HEK293 (cell line): ENCODE results near the gene ARL16.
A peak's percentile ranks its signal among the peaks of the same experiment; 100 is the strongest.

Experiments used
- GLI2 ChIP-seq: fragments of 450-650 bp; formaldehyde crosslinking; IDR thresholded peaks from 2 replicates; pipeline ENCODE4; 2017; ENCODE audit warnings: missing biosample characterization, missing genetic modification characterization, low read depth, borderline replicate concordance
- GLIS2 ChIP-seq: fragments of 450-650 bp; formaldehyde crosslinking; IDR thresholded peaks from 2 replicates; pipeline ENCODE4 v1.5.1; 2016; ENCODE audit warnings: missing biosample characterization, missing genetic modification characterization
- YY1 ChIP-seq: fragments of 450-650 bp; formaldehyde crosslinking; IDR thresholded peaks from 2 replicates; pipeline ENCODE4 v1.5.1; 2018; ENCODE audit warnings: missing biosample characterization, missing genetic modification characterization
- ZFP69B ChIP-seq: fragments of 450-650 bp; formaldehyde crosslinking; IDR thresholded peaks from 2 replicates; pipeline ENCODE4 v1.5.1; 2016; ENCODE audit warnings: missing biosample characterization, missing genetic modification characterization
- ZNF10 ChIP-seq: fragments of 450-650 bp; formaldehyde crosslinking; IDR thresholded peaks from 2 replicates; pipeline ENCODE4 v1.5.1; 2017; ENCODE audit warnings: missing biosample characterization, missing genetic modification characterization
- ZNF133 ChIP-seq: fragments of 450-650 bp; formaldehyde crosslinking; IDR thresholded peaks from 2 replicates; pipeline ENCODE4 v1.5.1; 2016; ENCODE audit warnings: missing biosample characterization, missing genetic modification characterization
- ZNF140 ChIP-seq: fragments of 450-650 bp; formaldehyde crosslinking; IDR thresholded peaks from 2 replicates; pipeline ENCODE4 v1.5.1; 2016; ENCODE audit warnings: missing biosample characterization, missing genetic modification characterization
- ZNF174 ChIP-seq: fragments of 450-650 bp; formaldehyde crosslinking; IDR thresholded peaks from 2 replicates; pipeline ENCODE4 v1.5.0; 2017; ENCODE audit warnings: missing biosample characterization, mild to moderate bottlenecking, missing genetic modification characterization
- ZNF221 ChIP-seq: fragments of 450-650 bp; formaldehyde crosslinking; IDR thresholded peaks from 2 replicates; pipeline ENCODE4 v1.5.1; 2017; ENCODE audit warnings: missing biosample characterization, missing genetic modification characterization, borderline replicate concordance
- ZNF324 ChIP-seq: fragments of 450-650 bp; formaldehyde crosslinking; IDR thresholded peaks from 2 replicates; pipeline ENCODE4 v1.5.1; 2016; ENCODE audit warnings: missing biosample characterization, missing genetic modification characterization
- ZNF350 ChIP-seq: fragments of 450-650 bp; formaldehyde crosslinking; IDR thresholded peaks from 2 replicates; pipeline ENCODE4 v1.5.0; 2017; ENCODE audit warnings: missing biosample characterization, mild to moderate bottlenecking, missing genetic modification characterization
- ZNF48 ChIP-seq: fragments of 450-650 bp; formaldehyde crosslinking; IDR thresholded peaks from 2 replicates; pipeline ENCODE4 v1.5.1; 2016; ENCODE audit warnings: missing biosample characterization, missing genetic modification characterization
- ZNF561 ChIP-seq: fragments of 450-650 bp; IDR thresholded peaks from 2 replicates; pipeline ENCODE4 v1.5.1; 2018; ENCODE audit warnings: missing biosample characterization, missing genetic modification characterization, borderline replicate concordance
- ZNF664 ChIP-seq: fragments of 450-650 bp; formaldehyde crosslinking; IDR thresholded peaks from 2 replicates; pipeline ENCODE4 v1.5.1; 2016; ENCODE audit warnings: missing biosample characterization, missing genetic modification characterization
- ZNF747 ChIP-seq: fragments of 450-650 bp; formaldehyde crosslinking; IDR thresholded peaks from 2 replicates; pipeline ENCODE4 v1.5.1; 2016; ENCODE audit warnings: missing biosample characterization, missing genetic modification characterization
- ZNF776 ChIP-seq: fragments of 450-650 bp; formaldehyde crosslinking; IDR thresholded peaks from 2 replicates; pipeline ENCODE4 v1.5.0; 2017; ENCODE audit warnings: missing biosample characterization, missing genetic modification characterization, borderline replicate concordance
- ZNF777 ChIP-seq: fragments of 450-650 bp; formaldehyde crosslinking; IDR thresholded peaks from 2 replicates; pipeline ENCODE4 v1.5.1; 2017; ENCODE audit warnings: missing biosample characterization, missing genetic modification characterization, borderline replicate concordance
- TF ChIP-seq, protein P1 (sequence below): fragments of 450-650 bp; formaldehyde crosslinking; IDR thresholded peaks from 2 replicates; pipeline ENCODE4 v1.5.1; 2016; ENCODE audit warnings: missing biosample characterization, missing genetic modification characterization
- TF ChIP-seq, protein P2 (sequence below): fragments of 450-650 bp; IDR thresholded peaks from 2 replicates; pipeline ENCODE4 v1.5.1; 2018; ENCODE audit warnings: missing biosample characterization, mild to moderate bottlenecking, missing genetic modification characterization
- TF ChIP-seq, protein P3 (sequence below): fragments of 450-650 bp; formaldehyde crosslinking; conservative IDR thresholded peaks from 2 replicates; pipeline ENCODE4 v1.5.1; 2016; ENCODE audit warnings: low read depth, missing biosample characterization, missing genetic modification characterization
- TF ChIP-seq, protein P4 (sequence below): fragments of 450-650 bp; formaldehyde crosslinking; IDR thresholded peaks from 2 replicates; pipeline ENCODE4 v1.5.1; 2017; ENCODE audit warnings: missing biosample characterization, missing genetic modification characterization
- TF ChIP-seq, protein P5 (sequence below): fragments of 450-650 bp; formaldehyde crosslinking; IDR thresholded peaks from 2 replicates; pipeline ENCODE4 v1.5.1; 2016; ENCODE audit warnings: missing biosample characterization, missing genetic modification characterization
- TF ChIP-seq, protein P6 (sequence below): fragments of 450-650 bp; formaldehyde crosslinking; IDR thresholded peaks from 2 replicates; pipeline ENCODE4 v1.5.1; 2017; ENCODE audit warnings: missing biosample characterization, missing genetic modification characterization
- TF ChIP-seq, protein P7 (sequence below): IDR thresholded peaks from 2 replicates; pipeline ENCODE4 v1.6.1; 2011; ENCODE audit warnings: mild to moderate bottlenecking, low read depth, low read length, borderline replicate concordance

Gene ARL16

DNA sequence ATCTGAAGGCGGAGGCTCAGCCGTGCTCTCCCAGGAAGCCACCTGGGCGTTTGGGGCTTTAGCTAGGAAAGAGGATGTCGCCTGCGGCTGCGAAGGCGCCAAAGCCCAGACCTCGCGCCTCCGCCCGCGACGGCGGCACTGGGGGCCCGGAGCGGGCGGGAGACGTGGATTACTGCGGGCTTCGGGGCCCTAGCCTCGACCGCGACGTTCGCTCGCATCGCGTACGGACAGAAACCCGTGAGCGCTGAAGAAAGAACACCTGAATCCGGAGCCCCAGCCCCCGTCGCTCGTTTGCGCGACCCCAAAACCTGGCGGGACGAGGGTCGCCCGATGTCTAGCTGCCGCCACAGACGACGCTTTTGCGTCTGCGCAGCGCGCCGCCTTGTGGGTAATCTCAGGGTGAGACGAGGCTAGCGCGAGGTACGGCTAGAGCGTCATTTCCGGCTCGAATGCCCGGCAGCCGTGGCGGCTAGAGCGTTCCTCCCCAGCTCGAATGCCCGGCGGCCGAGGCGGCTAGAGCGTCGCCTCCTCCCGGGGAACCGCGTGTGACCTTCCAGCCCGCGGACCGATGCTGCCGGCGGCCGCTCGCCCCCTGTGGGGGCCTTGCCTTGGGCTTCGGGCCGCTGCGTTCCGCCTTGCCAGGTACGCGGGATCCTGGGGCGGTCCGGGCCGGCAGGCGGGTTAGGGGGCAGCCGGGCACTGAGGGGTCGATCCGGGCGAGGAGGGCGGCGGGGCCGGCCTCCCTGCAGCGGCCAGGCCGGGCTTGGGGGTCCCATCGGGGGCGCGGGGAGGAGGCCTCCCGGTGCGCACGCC is 19.5 kb upstream of the ARL16 start, which contains the start of gene MRPL12 (continued):
- TF ChIP-seq, protein P1, sequence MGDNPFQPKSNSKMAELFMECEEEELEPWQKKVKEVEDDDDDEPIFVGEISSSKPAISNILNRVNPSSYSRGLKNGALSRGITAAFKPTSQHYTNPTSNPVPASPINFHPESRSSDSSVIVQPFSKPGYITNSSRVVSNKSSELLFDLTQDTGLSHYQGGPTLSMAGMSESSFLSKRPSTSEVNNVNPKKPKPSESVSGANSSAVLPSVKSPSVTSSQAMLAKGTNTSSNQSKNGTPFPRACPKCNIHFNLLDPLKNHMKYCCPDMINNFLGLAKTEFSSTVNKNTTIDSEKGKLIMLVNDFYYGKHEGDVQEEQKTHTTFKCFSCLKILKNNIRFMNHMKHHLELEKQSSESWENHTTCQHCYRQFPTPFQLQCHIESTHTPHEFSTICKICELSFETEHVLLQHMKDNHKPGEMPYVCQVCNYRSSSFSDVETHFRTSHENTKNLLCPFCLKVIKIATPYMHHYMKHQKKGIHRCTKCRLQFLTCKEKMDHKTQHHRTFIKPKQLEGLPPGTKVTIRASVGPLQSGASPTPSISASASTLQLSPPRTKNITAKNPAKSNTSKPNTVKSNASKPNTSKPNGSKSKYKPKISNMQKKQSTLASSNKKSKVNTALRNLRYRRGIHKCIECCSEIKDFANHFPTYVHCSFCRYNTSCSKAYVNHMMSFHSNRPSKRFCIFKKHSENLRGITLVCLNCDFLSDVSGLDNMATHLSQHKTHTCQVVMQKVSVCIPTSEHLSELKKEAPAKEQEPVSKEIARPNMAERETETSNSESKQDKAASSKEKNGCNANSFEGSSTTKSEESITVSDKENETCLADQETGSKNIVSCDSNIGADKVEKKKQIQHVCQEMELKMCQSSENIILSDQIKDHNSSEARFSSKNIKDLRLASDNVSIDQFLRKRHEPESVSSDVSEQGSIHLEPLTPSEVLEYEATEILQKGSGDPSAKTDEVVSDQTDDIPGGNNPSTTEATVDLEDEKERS (tag by site-specific recombination), result no peak
- TF ChIP-seq, protein P2, sequence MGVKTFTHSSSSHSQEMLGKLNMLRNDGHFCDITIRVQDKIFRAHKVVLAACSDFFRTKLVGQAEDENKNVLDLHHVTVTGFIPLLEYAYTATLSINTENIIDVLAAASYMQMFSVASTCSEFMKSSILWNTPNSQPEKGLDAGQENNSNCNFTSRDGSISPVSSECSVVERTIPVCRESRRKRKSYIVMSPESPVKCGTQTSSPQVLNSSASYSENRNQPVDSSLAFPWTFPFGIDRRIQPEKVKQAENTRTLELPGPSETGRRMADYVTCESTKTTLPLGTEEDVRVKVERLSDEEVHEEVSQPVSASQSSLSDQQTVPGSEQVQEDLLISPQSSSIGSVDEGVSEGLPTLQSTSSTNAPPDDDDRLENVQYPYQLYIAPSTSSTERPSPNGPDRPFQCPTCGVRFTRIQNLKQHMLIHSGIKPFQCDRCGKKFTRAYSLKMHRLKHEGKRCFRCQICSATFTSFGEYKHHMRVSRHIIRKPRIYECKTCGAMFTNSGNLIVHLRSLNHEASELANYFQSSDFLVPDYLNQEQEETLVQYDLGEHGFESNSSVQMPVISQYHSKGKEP, result no peak
- no peak for TF ChIP-seq ZNF174 (tag by site-specific recombination)
- no peak for TF ChIP-seq ZNF140 (tag by site-specific recombination)
- 0 out of 2 replicates have a peak, but pooled peaks have one; percentile 12 for TF ChIP-seq ZNF664 (tag by site-specific recombination)
- peak; percentile 41; the same call in 1 of the 2 replicates for TF ChIP-seq ZNF561
- no peak for TF ChIP-seq ZNF48 (tag by site-specific recombination)
- TF ChIP-seq, protein P3, sequence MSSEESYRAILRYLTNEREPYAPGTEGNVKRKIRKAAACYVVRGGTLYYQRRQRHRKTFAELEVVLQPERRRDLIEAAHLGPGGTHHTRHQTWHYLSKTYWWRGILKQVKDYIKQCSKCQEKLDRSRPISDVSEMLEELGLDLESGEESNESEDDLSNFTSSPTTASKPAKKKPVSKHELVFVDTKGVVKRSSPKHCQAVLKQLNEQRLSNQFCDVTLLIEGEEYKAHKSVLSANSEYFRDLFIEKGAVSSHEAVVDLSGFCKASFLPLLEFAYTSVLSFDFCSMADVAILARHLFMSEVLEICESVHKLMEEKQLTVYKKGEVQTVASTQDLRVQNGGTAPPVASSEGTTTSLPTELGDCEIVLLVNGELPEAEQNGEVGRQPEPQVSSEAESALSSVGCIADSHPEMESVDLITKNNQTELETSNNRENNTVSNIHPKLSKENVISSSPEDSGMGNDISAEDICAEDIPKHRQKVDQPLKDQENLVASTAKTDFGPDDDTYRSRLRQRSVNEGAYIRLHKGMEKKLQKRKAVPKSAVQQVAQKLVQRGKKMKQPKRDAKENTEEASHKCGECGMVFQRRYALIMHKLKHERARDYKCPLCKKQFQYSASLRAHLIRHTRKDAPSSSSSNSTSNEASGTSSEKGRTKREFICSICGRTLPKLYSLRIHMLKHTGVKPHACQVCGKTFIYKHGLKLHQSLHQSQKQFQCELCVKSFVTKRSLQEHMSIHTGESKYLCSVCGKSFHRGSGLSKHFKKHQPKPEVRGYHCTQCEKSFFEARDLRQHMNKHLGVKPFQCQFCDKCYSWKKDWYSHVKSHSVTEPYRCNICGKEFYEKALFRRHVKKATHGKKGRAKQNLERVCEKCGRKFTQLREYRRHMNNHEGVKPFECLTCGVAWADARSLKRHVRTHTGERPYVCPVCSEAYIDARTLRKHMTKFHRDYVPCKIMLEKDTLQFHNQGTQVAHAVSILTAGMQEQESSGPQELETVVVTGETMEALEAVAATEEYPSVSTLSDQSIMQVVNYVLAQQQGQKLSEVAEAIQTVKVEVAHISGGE (tag by site-specific recombination), result peak; percentile 86
- TF ChIP-seq, protein P4, sequence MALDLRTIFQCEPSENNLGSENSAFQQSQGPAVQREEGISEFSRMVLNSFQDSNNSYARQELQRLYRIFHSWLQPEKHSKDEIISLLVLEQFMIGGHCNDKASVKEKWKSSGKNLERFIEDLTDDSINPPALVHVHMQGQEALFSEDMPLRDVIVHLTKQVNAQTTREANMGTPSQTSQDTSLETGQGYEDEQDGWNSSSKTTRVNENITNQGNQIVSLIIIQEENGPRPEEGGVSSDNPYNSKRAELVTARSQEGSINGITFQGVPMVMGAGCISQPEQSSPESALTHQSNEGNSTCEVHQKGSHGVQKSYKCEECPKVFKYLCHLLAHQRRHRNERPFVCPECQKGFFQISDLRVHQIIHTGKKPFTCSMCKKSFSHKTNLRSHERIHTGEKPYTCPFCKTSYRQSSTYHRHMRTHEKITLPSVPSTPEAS (tag by site-specific recombination), result no peak
- no peak for TF ChIP-seq ZNF221
- no peak for TF ChIP-seq ZNF350 (tag by site-specific recombination)
- TF ChIP-seq YY1 (tag by site-specific recombination), result 0 out of 2 replicates have a peak, but pooled peaks have one; percentile 50
- peak; percentile 91 for TF ChIP-seq ZNF324 (tag by site-specific recombination)
- TF ChIP-seq ZNF776 (tag by site-specific recombination), result no peak
- TF ChIP-seq ZNF747 (tag by site-specific recombination), result no peak
- TF ChIP-seq, protein P5, sequence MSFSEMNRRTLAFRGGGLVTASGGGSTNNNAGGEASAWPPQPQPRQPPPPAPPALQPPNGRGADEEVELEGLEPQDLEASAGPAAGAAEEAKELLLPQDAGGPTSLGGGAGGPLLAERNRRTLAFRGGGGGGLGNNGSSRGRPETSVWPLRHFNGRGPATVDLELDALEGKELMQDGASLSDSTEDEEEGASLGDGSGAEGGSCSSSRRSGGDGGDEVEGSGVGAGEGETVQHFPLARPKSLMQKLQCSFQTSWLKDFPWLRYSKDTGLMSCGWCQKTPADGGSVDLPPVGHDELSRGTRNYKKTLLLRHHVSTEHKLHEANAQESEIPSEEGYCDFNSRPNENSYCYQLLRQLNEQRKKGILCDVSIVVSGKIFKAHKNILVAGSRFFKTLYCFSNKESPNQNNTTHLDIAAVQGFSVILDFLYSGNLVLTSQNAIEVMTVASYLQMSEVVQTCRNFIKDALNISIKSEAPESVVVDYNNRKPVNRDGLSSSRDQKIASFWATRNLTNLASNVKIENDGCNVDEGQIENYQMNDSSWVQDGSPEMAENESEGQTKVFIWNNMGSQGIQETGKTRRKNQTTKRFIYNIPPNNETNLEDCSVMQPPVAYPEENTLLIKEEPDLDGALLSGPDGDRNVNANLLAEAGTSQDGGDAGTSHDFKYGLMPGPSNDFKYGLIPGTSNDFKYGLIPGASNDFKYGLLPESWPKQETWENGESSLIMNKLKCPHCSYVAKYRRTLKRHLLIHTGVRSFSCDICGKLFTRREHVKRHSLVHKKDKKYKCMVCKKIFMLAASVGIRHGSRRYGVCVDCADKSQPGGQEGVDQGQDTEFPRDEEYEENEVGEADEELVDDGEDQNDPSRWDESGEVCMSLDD (tag by site-specific recombination), result no peak; the same call in 1 of the 2 replicates
- TF ChIP-seq, protein P6, sequence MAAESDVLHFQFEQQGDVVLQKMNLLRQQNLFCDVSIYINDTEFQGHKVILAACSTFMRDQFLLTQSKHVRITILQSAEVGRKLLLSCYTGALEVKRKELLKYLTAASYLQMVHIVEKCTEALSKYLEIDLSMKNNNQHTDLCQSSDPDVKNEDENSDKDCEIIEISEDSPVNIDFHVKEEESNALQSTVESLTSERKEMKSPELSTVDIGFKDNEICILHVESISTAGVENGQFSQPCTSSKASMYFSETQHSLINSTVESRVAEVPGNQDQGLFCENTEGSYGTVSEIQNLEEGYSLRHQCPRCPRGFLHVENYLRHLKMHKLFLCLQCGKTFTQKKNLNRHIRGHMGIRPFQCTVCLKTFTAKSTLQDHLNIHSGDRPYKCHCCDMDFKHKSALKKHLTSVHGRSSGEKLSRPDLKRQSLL (tag by site-specific recombination), result no peak
- TF ChIP-seq ZNF777 (tag by site-specific recombination), result 0 out of 2 replicates have a peak, but pooled peaks have one; percentile 37
- peak; percentile 91 for TF ChIP-seq GLIS2 (tag by site-specific recombination)
- TF ChIP-seq ZNF133 (tag by site-specific recombination), result no peak
- no peak for TF ChIP-seq ZFP69B (tag by site-specific recombination)
- no peak for TF ChIP-seq GLI2
- TF ChIP-seq ZNF10 (tag by site-specific recombination), result no peak
- TF ChIP-seq, protein P7, sequence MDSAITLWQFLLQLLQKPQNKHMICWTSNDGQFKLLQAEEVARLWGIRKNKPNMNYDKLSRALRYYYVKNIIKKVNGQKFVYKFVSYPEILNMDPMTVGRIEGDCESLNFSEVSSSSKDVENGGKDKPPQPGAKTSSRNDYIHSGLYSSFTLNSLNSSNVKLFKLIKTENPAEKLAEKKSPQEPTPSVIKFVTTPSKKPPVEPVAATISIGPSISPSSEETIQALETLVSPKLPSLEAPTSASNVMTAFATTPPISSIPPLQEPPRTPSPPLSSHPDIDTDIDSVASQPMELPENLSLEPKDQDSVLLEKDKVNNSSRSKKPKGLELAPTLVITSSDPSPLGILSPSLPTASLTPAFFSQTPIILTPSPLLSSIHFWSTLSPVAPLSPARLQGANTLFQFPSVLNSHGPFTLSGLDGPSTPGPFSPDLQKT, result no peak
